Tibial nerve (tissue), 3 donors: Measurements from ENCODE around the gene AP2B1.

ENCODE experiments used
- CTCF ChIP-seq, 5 experiments: fragments of 200-600 bp in 3 of 5; fragments of 450-650 bp in 2 of 5; sonication (generic) in 3 of 5; IDR thresholded peaks; one replicate each; pipeline ENCODE4 v1.5.1; 2016 to 2019; ENCODE audit warnings: antibody characterized with exemption in 5 of 5, mild to moderate bottlenecking in 3 of 5, moderate library complexity in 2 of 5
- POLR2A ChIP-seq, 2 donors: fragments of 450-650 bp; IDR thresholded peaks; one replicate each; pipeline ENCODE4 v1.6.1; 2017; ENCODE audit warnings: antibody characterized with exemption in 2 of 2, mild to moderate bottlenecking in 2 of 2, moderate library complexity in 2 of 2

GRCh38 chr17:35695613-35696012 lies 108.5 kb downstream of the AP2B1 start:
- no peak for TF ChIP-seq CTCF (IDR thresholded peaks at IDR 0.05)
- no peak for TF ChIP-seq POLR2A (IDR thresholded peaks at IDR 0.05)
